ENCODE results near the gene TBX15.

Gene TBX15

DNA sequence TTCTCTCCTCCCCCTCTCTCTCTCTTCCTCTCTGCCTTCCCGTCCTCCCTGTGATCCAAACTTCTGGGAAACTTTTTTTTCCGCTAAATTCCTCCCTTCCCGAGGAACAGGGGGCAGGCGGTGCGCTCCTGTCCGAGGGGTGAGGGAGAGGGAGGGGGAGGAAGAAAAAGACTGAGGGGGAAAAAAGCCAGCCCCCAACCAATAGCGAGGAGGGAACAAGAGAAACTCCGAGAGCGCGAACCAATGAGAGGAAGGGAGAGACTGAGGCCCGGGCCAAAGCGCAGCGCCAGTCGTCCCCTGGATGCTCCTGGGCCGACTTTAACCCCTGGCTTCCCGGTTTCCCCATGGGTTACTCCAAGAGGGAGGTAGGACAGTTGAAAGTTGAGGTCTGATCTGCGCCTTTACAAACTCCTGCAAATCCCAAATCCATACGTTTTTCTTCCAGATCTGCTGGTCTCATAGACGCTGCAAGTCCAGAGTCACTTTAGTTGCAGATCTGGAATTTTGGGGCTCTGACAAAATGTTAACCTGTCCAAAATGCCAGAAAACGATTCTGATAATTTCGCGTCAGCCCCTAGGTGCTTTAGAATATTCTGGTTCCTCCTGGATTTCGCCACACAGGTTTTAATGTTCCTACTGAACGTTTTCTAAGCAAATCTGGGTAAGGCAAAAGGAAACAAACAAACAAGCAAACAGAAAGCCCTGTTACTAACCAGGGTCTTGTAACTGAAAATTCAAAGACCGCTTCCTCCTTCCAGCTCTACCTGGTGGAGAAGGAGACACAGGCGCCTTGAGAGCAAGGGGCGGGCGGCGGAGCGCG is at the start of gene TBX15:
TSS of gene TBX15 (minus strand) at position 158 of the 820 bp plus-strand sequence. CDS start 548 bp downstream, outside the sequence.
- no peak for DNase-seq

- no peak for DNase-seq
These were observed 46.2 kb upstream of the TBX15 start for GRCh38 chr1:119034359-119034758.

GRCh38 chr1:119032986-119033385 is 44.8 kb upstream of the TBX15 start:
- no peak for DNase-seq

DNA sequence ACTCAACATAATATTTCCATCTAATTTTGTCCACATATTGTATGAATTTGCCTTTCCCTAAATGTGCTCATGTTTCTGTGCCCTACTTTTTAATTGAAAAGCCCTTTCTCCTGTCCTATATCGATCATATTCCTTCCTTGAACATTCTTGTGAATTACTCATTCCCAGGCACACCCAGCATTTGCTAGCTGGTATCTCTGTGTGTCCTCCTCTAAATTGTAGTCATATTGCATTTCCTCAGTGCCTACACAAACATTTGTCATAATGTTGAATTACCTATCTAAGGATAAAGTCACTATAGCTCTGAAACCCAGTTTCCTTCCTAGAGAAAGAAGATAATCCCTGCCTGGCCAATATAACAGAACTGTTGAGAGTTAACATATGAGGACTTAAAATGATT is 39.6 kb upstream of the TBX15 start:
- no peak for DNase-seq

GRCh38 chr1:119026956-119027355 is 38.8 kb upstream of the TBX15 start:
- no peak for DNase-seq

GRCh38 chr1:119015547-119015946 is 27.4 kb upstream of the TBX15 start:
- no peak for DNase-seq

- DNase-seq: no peak
These were observed 24.2 kb upstream of the TBX15 start for GRCh38 chr1:119012383-119012782.

DNA sequence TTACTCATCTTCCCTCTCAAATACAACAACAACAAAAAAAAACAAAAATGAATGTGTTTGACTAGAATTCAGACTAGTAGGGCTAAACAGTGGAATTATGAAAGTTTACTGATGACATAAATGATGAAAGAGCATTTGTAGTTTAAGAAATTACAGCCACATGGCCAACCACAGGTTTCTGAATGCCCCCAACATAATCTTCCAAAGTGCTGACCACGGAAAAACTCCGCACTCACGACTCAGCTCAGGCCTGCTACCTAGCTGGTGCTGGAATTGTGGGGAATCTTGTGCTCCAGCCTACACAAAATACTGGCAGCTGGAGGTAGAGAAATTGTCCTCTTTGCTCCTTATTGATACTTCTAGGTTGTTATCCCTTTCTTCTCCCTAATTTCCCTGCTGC is 23.6 kb upstream of the TBX15 start:
- DNase-seq: no peak

DNA sequence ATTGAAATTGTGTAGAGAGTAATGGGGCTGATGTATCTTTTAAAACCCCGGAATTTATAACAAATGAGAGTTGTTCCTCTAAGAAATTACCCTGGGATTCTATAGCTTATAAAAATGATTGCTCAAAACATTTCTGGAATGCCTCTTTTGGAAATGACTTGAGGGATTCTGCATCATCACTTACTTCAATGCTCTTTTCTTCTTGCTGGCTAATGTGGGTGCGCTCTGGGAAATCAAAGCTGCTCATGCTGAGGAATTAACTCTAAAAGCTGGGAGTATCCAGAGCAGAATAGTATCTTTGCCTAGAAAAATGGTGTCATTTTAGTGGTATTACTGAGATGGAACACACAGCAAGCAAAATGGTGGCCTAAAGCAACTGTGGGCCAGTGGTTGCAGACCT is 23.0 kb upstream of the TBX15 start:
- no peak for DNase-seq

- DNase-seq: no peak
These were observed 22.1 kb upstream of the TBX15 start for GRCh38 chr1:119010201-119010600.

DNA sequence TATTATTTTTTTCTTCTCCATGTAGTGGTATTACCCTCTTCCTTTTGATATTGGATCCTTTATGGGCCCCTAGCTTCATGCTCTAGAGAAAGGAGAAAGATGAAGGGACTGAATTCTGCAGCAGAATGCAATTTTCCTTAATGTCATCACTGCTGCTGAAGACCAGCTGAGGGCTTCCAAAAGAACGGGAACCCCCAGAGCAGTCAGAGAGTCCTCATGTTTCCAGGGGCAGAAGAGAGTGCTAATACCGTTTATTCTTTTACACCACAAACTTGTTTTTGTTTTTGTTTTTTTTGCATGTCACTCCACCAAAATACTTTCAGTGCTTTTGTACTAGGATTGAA is 21.1 kb upstream of the TBX15 start:
- DNase-seq: no peak

DNA sequence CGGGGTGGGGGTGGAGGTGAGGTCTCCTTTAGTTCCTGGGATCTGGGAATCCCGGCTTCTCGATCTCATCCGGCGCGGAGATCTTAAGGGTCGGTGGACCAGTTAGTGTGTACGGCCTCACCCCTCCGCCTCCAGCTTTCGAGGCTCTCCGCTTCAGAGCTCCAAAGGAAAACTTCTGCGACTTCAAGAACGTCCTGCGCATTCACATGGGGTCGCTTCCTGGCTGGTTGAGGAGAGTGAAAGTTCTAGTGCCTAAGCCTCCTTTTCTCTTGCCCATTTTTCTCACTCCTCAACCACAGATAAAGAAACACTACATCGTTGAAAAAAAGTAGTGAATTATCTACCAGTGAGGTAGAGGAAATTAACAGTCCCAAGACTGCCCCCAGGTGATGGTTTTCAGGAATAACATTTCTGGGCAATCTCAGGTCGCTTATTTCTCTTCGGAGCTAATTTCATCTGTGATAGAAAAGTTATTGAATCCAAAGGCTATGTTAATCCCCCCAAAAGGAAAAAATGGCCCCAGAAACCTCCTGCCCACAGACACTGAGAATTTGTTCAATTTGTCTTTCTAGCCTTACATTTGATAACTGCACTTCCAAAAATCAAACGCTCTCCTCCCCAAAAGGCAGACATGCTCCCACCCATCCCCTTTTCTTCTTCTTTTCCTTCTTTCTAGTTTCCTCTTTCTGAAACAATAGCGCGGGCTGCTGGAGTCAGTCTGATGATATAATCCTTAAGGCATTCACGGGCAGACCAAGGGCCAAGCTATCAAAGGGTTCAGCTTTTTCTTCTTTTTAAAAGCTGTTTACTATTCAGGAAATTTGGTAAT is 20.6 kb upstream of the TBX15 start:
- no peak for DNase-seq

DNA sequence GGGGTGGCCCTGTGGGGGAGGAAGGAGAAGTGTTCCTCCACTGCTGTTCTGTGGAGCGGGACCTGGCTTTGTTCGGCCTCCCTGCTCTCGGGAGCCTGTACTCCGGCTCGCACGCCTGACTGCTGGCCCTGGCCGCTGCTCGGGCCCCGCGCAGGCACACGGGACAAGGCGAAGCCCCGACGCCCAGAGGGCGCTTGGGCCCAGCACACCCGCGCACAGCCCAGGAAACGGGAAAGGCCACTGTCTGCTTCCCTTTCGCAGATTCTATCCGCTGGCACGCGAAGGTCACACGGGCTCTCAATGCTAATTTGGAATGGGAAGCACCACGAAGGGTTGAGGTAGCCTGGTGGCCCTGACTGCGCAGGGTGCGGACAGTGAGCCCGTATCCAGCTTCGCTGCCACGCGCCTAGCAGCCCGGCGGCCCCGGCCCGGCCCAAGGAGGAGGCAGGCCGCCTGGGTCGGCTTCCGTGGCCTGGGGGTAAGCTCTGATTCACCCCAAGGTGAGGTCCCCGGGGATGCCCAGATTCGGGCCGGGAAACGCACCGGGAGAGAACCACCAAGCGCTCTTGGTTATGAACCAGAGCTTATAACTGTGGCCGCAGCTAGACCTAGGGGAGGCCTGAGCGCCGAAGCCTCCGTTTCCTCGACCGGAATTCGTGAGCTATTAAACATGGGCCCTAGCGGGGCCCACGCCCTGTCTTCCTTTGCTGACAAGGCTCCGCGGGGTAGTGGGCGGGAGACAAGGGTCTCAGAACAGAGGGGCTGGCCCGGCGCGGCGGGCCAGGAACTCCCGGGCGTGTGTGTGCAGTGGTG is 19.7 kb upstream of the TBX15 start:
- no peak for DNase-seq

DNA sequence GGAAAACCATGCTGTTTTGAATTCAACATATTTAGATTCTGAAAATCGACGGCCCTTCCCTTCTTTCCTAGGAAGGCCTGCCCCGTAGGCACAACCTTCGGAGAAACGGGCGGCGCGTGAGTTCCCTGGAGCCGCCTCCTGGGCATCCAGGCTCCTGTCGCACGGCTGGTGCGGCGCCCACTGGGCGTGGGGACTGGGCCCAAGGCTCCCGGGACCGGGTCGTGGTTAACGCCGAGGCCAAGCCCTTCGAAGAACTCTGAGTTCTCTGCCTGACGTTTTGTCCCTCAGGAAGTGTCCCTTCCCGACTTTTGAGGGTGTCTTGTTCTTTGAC is 19.2 kb upstream of the TBX15 start:
- DNase-seq: no peak

DNA sequence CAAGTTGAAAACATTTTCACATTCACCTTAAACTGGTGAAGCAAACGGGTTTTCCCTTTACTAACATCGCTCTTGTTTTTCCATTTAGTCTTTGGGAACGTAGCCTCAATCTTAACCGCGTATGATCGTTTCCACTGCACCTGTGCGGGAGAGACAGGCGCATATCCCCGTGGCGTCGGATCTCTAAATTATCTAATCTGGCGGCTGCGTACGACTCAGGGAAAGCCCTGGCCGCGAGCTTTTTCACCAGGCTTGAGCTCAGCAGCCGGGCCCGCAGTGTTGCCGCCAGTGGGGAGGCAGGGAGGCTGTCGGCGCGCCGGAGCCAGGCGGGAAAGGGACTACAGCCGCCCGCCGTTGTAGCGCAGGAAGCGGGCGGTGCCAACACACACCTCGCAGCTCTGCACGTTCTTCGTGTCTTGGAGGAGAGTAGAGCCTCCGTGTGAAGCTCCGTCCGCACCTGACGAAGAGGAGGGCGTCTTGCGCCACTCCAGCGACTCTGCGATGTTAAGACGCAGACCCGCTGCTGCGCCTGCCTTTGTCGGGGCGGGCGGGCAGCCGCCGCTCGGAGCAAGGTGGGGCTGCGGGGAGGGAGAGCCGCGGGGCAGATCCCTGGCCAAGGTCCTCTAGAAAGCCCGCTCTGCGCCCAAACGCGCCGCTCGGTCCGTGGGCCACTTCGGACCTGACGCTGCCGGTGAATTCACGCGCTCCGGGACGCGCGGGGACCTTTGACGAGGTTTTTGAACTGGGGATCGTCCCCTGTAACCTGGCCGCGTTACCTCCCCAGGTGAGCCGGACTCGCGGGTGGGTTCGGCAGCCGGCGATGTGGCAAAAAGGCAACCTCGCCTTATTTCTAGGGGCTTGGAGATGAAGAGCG is 18.5 kb upstream of the TBX15 start:
- no peak for DNase-seq

GRCh38 chr1:119005724-119006405 is 17.7 kb upstream of the TBX15 start:
- DNase-seq: no peak

DNA sequence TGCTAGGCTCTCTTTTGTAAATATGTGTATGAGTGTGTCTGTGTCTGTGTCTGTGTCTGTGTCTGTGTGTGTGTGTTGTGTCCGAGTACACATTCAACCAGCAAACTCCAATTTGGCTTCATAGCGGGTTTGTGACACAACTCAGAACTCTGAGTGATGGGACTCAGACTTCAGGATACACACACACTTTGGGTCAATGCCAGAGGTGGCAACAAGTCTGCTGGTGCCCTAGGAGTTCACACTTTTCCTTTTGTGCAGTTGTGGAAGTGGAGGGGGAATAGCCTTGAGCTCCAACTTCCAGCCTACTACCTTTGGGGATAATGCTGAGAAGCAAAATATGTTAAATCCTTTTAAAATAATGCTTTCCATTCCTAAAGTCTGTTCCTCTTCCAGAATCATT is 16.6 kb upstream of the TBX15 start:
- DNase-seq: no peak

GRCh38 chr1:119004129-119004527 is 16.0 kb upstream of the TBX15 start:
- DNase-seq: no peak

DNA sequence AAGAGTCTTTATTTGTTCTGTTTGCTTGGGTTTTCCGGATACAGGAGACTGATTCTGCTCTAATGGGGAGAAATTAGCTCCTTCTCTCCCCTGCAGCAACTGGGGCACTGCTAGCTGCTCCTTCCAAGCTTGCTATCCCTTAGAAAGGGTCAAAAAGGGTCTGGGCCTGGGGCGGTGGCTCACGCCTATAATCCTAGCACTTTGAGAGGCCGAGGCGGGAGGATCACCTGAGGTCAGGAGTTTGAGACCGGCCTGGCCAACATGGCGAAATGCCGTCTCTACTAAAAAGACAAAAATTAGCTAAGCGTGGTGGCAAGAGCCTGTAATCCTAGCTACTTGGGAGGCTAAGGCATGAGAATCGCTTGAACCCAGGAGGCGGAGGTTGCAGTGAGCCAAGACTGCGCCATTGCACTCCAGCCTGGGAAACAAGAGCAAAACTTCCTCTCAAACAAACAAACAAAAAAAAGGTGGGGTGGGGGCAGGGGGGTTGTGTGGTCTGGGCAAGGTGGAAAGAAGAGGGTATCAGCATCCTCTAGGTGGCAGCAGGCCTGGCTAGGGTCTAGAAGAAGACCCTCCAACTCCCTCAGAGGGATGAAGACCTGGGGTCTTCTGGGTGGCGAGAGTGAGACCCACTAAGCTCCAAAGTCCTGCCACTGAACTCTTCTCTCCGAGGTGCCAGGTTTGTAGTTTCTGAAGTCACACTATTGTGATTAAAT is 15.4 kb upstream of the TBX15 start:
- DNase-seq: no peak

- no peak for DNase-seq
These were observed 14.0 kb upstream of the TBX15 start for GRCh38 chr1:119002028-119002686.
